Loucy (cell line): ENCODE data around the gene DNAI4.

ENCODE experiments used
- EZH2phosphoT487 ChIP-seq: fragments of 200-600 bp; IDR thresholded peaks from 2 replicates; pipeline ENCODE4 v1.6.1; 2018; ENCODE audit warnings: antibody characterized with exemption, mild to moderate bottlenecking, moderate library complexity, borderline replicate concordance
- TF ChIP-seq, protein P1 (sequence below): fragments of 200-600 bp; sonication (generic); conservative IDR thresholded peaks from 2 replicates; pipeline ENCODE4 v1.5.1; 2014; ENCODE audit warnings: mild to moderate bottlenecking, antibody characterized with exemption, low read length

- TF ChIP-seq, protein P1, sequence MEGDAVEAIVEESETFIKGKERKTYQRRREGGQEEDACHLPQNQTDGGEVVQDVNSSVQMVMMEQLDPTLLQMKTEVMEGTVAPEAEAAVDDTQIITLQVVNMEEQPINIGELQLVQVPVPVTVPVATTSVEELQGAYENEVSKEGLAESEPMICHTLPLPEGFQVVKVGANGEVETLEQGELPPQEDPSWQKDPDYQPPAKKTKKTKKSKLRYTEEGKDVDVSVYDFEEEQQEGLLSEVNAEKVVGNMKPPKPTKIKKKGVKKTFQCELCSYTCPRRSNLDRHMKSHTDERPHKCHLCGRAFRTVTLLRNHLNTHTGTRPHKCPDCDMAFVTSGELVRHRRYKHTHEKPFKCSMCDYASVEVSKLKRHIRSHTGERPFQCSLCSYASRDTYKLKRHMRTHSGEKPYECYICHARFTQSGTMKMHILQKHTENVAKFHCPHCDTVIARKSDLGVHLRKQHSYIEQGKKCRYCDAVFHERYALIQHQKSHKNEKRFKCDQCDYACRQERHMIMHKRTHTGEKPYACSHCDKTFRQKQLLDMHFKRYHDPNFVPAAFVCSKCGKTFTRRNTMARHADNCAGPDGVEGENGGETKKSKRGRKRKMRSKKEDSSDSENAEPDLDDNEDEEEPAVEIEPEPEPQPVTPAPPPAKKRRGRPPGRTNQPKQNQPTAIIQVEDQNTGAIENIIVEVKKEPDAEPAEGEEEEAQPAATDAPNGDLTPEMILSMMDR, result no peak
- no peak for TF ChIP-seq EZH2phosphoT487
Measured at GRCh38 chr1:66824771-66825170, 99.9 kb downstream of the DNAI4 start.
